Gastrocnemius medialis (tissue), 4 donors: ENCODE measurements around the gene DIP2B. TPM values are rescaled to one million over a fixed set of nuclear protein-coding genes. Genes with fewer than 3 reads are reported as not detected.
A peak's percentile ranks its signal among the peaks of the same experiment; 100 is the strongest.

Experiments
- ATAC-seq, 2 donors: fragments of 150-250 bp; one replicate each; pipeline ENCODE4 v1.9.1; 2016
- DNase-seq, 2 donors: peaks; one replicate each; pipeline ENCODE4 v3.0.0-alpha.2; 2019
- H3K27ac ChIP-seq, 4 donors: fragments of 200-600 bp; sonication (generic); 1 replicate in 1 of 4; 2 replicates in 3 of 4; pipeline ENCODE4 v1.5.1; 2016 to 2018; ENCODE audit warnings: mild to moderate bottlenecking in 2 of 4, moderate library complexity in 1 of 4
- H3K27me3 ChIP-seq, 3 donors: fragments of 200-600 bp; sonication (generic) in 2 of 3; 1 replicate in 1 of 3; 2 replicates in 2 of 3; pipeline versions ENCODE4 v1.5.1 to v1.6.0; 2016 to 2019; ENCODE audit warnings: mild to moderate bottlenecking in 1 of 3, moderate library complexity in 1 of 3
- H3K36me3 ChIP-seq, 2 donors: fragments of 200-600 bp; sonication (generic) in 1 of 2; one replicate each; pipeline ENCODE4 v1.5.1; 2017 to 2018
- H3K4me1 ChIP-seq, 2 donors: fragments of 200-600 bp; sonication (generic) in 1 of 2; one replicate each; pipeline ENCODE4 v1.5.1; 2016 to 2017; ENCODE audit warnings: mild to moderate bottlenecking in 2 of 2
- H3K4me3 ChIP-seq, 4 donors: fragments of 200-600 bp; sonication (generic) in 3 of 4; 1 replicate in 1 of 4; 2 replicates in 3 of 4; pipeline ENCODE4 v1.5.1; 2016 to 2019; ENCODE audit warnings: mild to moderate bottlenecking in 2 of 4
- H3K9me3 ChIP-seq, 3 donors: fragments of 200-600 bp; sonication (generic) in 2 of 3; 1 replicate in 1 of 3; 2 replicates in 2 of 3; pipeline ENCODE4 v1.5.1; 2016 to 2019
- POLR2A ChIP-seq, 2 donors: fragments of 450-650 bp; IDR thresholded peaks; one replicate each; pipeline ENCODE4 v1.6.1; 2017; ENCODE audit warnings: antibody characterized with exemption in 2 of 2, mild to moderate bottlenecking in 2 of 2, moderate library complexity in 2 of 2
- in situ Hi-C, 4 donors: fragments of 200-750 bp; cut with MboI; loops; one replicate each; pipeline versions ENCODE4 v1.15.0 to v1.8.0; 2017; ENCODE audit warnings: low sequenced_read_pairs in 4 of 4
- intact Hi-C: fragments of 100-400 bp; cut with DNase I; formaldehyde crosslinking; loops from one replicate; pipeline ENCODE4 v1.15.1; 2023; ENCODE audit warnings: low total_unique reads
- total RNA-seq, 4 donors: library from RNA; depleted of rRNA; stranded (reverse); fragments of >200 nt; gene quantifications; one replicate each; pipeline versions ENCODE4 v1.1.0 to v1.2.3, GENCODE V29; 2016
- TF ChIP-seq, protein P1 (sequence below), 5 experiments: fragments of 450-650 bp in 3 of 5; fragments of 200-600 bp in 2 of 5; sonication (generic) in 2 of 5; IDR thresholded peaks in 4 of 5; conservative IDR thresholded peaks in 1 of 5; 1 replicate in 4 of 5; 2 replicates in 1 of 5; pipeline ENCODE4 v1.5.1; 2016 to 2019; ENCODE audit warnings: antibody characterized with exemption in 5 of 5, mild to moderate bottlenecking in 3 of 5, moderate library complexity in 3 of 5

DIP2B gene
- total RNA-seq, 4 donors from 2014 or later: 11.5 to 15.2 (median 12.2) TPM

- Histone ChIP-seq H3K36me3 (no peaks in the 10 kb centered on the region), H3K27me3 (no peaks in the 10 kb centered on the region), H3K9me3 (no peaks in the 10 kb centered on the region), H3K4me3 (no peak overlapping the region), H3K4me1 (peaks cover 25 to 27% of the 10 kb centered on the region in 2 donors), H3K27ac (no peak overlapping the region)
- no peak for DNase-seq
- in situ Hi-C loops: loop anchor here in 1 of 4 donors (25.0 kb wide), 1 partner anchor 213 kb away; no protein-coding TSS in a partner anchor
- intact Hi-C loops: no loop called here
- no peak for TF ChIP-seq POLR2A (IDR thresholded peaks at IDR 0.05)
- TF ChIP-seq, protein P1, sequence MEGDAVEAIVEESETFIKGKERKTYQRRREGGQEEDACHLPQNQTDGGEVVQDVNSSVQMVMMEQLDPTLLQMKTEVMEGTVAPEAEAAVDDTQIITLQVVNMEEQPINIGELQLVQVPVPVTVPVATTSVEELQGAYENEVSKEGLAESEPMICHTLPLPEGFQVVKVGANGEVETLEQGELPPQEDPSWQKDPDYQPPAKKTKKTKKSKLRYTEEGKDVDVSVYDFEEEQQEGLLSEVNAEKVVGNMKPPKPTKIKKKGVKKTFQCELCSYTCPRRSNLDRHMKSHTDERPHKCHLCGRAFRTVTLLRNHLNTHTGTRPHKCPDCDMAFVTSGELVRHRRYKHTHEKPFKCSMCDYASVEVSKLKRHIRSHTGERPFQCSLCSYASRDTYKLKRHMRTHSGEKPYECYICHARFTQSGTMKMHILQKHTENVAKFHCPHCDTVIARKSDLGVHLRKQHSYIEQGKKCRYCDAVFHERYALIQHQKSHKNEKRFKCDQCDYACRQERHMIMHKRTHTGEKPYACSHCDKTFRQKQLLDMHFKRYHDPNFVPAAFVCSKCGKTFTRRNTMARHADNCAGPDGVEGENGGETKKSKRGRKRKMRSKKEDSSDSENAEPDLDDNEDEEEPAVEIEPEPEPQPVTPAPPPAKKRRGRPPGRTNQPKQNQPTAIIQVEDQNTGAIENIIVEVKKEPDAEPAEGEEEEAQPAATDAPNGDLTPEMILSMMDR (IDR thresholded peaks at IDR 0.05 in 4 of 5, conservative IDR thresholded peaks at IDR 0.05 in 1 of 5): no peak
- ATAC-seq: no peak
Observed at GRCh38 chr12:50524621-50525020, 19.8 kb downstream of the DIP2B start.

DNA sequence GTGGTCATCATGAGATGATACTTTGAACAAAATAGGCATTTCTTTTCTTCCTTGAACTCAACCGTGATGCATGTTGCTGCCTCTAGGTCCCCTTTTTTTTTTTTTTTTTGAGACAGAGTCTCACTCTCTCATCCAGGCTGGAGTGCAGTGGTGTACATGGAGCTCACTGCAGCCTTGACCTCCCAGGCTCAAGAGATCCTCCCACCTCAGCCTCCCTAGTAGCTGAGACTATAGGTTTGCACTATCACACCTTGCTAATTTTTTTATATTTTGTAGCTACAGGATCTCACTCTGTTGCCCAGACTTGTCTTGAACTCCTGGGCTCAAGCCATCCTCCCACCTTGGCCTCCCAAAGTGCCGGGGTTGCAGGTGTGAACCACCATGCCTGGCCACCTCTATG lies 20.6 kb downstream of the DIP2B start:
- in situ Hi-C loops: no loop called here
- Histone ChIP-seq H3K27ac (no peak overlapping the region), H3K27me3 (no peaks in the 10 kb centered on the region), H3K4me3 (no peak overlapping the region), H3K36me3 (no peaks in the 10 kb centered on the region), H3K9me3 (no peaks in the 10 kb centered on the region), H3K4me1 (peaks cover 22 to 24% of the 10 kb centered on the region in 2 donors)
- DNase-seq (no peak), ATAC-seq (no peak)
- no peak for TF ChIP-seq POLR2A (IDR thresholded peaks at IDR 0.05)
- intact Hi-C loops: no loop called here

GRCh38 chr12:50527359-50527726 lies 22.6 kb downstream of the DIP2B start:
- ATAC-seq: no peak
- in situ Hi-C loops: no loop called here
- H3K36me3 ChIP-seq: no peaks in the 10 kb centered on the region
- DNase-seq: no peak
- H3K4me3 ChIP-seq: no peak overlapping the region
- peaks cover 11 to 22% of the 10 kb centered on the region in 2 donors for H3K4me1 ChIP-seq
- no peaks in the 10 kb centered on the region for H3K9me3 ChIP-seq
- no peaks in the 10 kb centered on the region for H3K27me3 ChIP-seq
- intact Hi-C loops: no loop called here
- TF ChIP-seq POLR2A (IDR thresholded peaks at IDR 0.05): no peak
- TF ChIP-seq, protein P1 (IDR thresholded peaks at IDR 0.05 in 4 of 5, conservative IDR thresholded peaks at IDR 0.05 in 1 of 5): no peak
- H3K27ac ChIP-seq: no peak overlapping the region

DNA sequence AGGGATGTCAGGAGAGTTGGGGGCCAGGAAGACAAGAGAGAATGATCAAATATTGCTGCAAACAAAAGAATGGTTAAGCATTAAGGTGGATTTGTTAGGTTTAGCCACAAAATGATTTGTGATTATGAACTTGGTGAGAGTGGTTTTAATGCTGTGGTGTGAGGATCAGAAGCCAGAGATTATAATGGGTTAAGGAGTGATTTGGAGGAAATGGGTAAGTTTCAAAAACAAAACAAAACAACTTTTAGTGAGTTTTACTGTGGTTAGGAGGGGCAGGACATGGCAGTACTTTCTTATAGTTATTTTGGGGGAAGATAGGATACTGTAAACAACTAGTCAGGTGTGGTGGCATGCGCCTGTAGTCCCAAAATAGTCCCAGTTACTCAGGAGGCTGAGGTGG lies 24.0 kb downstream of the DIP2B start:
- no peaks in the 10 kb centered on the region for H3K9me3 ChIP-seq
- H3K27ac ChIP-seq: no peak overlapping the region
- peak in 1 of 2 donors; percentile 61 for ATAC-seq
- TF ChIP-seq, protein P1 (IDR thresholded peaks at IDR 0.05 in 4 of 5, conservative IDR thresholded peaks at IDR 0.05 in 1 of 5): no peak
- no peak for TF ChIP-seq POLR2A (IDR thresholded peaks at IDR 0.05)
- in situ Hi-C loops: no loop called here
- intact Hi-C loops: no loop called here
- no peak for DNase-seq
- H3K4me3 ChIP-seq: no peak overlapping the region
- H3K36me3 ChIP-seq: no peaks in the 10 kb centered on the region
- peaks cover 14 to 22% of the 10 kb centered on the region in 2 donors for H3K4me1 ChIP-seq
- no peaks in the 10 kb centered on the region for H3K27me3 ChIP-seq

DNA sequence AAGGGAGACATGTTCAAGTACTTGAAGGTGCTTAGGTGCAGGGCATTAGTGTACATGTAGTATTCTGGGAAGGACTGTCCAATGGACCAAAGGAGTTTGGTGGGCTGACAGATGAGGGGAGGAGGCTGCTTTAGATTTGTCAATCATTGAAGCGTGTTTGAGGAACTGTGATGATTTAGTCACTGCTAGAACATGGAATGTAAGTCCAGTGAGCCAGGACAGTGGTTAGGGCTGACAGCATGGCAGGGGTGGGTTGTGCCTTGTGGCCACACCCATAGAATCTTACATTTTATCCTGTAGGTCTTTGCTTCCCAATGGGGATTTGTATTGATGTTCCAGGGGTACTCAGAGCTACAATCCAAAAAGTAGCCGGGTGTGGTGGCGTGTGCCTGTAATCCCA lies 24.6 kb downstream of the DIP2B start:
- intact Hi-C loops: no loop called here
- TF ChIP-seq, protein P1 (IDR thresholded peaks at IDR 0.05 in 4 of 5, conservative IDR thresholded peaks at IDR 0.05 in 1 of 5): no peak
- TF ChIP-seq POLR2A (IDR thresholded peaks at IDR 0.05): no peak
- no peak for DNase-seq
- Histone ChIP-seq H3K4me3 (no peak overlapping the region), H3K27ac (no peak overlapping the region), H3K27me3 (no peaks in the 10 kb centered on the region), H3K9me3 (no peaks in the 10 kb centered on the region), H3K36me3 (no peaks in the 10 kb centered on the region), H3K4me1 (peaks cover 14 to 22% of the 10 kb centered on the region in 2 donors)
- in situ Hi-C loops: no loop called here
- ATAC-seq: no peak
